Epithelial cell of esophagus (primary cell): ENCODE results near the gene TBX10.

Experiments used
- DNase-seq: peaks from one replicate; pipeline ENCODE4 v3.0.0; 2010; ENCODE audit warnings: low read depth
- H3K4me3 ChIP-seq: 2 replicates; pipeline ENCODE4 v1.5.1; 2011; ENCODE audit warnings: mild to moderate bottlenecking, low read length, control low read depth
- CTCF ChIP-seq: IDR thresholded peaks from 2 replicates; pipeline ENCODE4 v1.5.1; 2011; ENCODE audit warnings: low read depth, mild to moderate bottlenecking, low read length, control low read depth, inconsistent platforms; ENCODE audit not compliant: insufficient read depth; ENCODE audit errors: missing control alignments

The TBX10 gene

GRCh38 chr11:67588136-67588503, 51.4 kb downstream of the TBX10 start:
- H3K4me3 ChIP-seq, result no peak overlapping the region
- no peak for TF ChIP-seq CTCF
- no peak for DNase-seq

GRCh38 chr11:67586568-67587250, 52.9 kb downstream of the TBX10 start:
- no peak for DNase-seq
- H3K4me3 ChIP-seq, result no peak overlapping the region
- TF ChIP-seq CTCF, result no peak

- DNase-seq, result no peak
- no peak for TF ChIP-seq CTCF
- H3K4me3 ChIP-seq, result peak overlapping the region; percentile 81
Observed at GRCh38 chr11:67585911-67586310, 53.7 kb downstream of the TBX10 start.

GRCh38 chr11:67584881-67585873, 54.4 kb downstream of the TBX10 start:
- peak overlapping the region; percentile 81 for H3K4me3 ChIP-seq
- no peak for DNase-seq
- TF ChIP-seq CTCF, result no peak

GRCh38 chr11:67584205-67584880, 55.2 kb downstream of the TBX10 start:
- peak overlapping the region; percentile 81 for H3K4me3 ChIP-seq
- TF ChIP-seq CTCF, result no peak
- DNase-seq, result peak; percentile 85

- TF ChIP-seq CTCF, result peak; percentile 27
- peak within 1 kb of the TSS; percentile 81 for H3K4me3 ChIP-seq
- DNase-seq, result peak; percentile 87
Observed at GRCh38 chr11:67583247-67584204, 56.0 kb downstream of the TBX10 start, which contains the start of gene GSTP1. TSS of gene GSTP1 (plus strand) at chr11:67583812. CDS start at chr11:67583844, 32 bp downstream.
